Activated gamma-delta T cell (primary cell): ENCODE data around the gene MAST4.

ENCODE experiments used
- DNase-seq: peaks from one replicate; lab custom pipeline; 2025; lab: John Stamatoyannopoulos, UW

The MAST4 gene

DNA sequence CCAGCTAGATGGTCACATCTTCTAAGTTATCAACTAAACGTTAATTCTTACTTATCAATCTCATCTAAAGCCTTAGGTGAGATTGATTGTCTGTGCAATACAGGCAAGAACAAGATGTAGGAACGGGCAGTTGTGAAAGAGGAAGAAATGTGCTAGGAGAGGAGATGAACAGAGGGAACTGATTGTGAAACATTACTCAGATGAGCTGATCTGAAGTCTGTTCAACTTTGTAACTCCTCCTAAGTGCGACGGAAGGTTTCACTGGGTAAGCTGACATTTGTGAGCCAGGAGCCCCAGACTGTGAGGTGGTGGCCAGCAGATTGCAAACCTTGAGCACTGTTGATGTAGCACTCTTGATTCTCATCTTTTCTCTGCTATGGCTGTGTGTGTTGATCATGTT is 396.4 kb downstream of the MAST4 start:
- no peak for DNase-seq

DNA sequence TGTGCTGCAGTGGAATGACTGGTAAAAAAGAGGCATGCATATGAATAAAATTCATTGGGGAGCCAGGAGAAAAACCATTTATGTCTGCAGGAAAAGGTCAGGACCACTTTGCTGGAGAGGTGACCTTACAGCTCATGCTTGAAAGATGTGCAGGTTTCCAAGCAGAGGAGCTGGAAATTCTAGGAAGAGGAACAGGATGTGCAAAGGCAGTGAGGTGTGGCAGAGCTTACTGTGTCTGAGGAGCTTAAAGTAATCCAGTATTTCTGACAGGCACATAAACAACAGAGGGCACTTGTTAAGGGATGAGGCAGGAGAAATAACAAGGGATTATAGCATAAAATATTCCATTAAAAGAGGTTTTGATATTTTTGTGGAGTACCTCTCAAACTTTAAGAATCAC is 397.3 kb downstream of the MAST4 start:
- DNase-seq: no peak

DNA sequence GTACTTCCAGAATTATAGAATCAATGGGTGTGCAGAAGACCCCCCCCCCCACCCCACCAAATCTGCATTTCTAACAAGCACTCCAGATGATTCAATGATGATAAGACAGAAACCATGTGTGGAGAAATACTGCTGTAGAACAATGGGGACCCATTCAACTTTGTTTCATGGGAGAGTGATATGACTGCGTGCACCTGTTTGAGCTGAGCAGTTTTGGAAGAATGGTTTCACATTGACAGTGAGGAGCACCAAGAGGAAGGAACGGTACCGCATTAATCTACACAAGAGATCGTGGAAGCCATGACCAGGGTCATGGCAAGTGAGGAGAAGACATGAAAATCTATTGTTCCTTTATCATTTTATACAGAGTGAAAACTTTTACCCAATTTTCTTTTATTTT is 397.7 kb downstream of the MAST4 start:
- DNase-seq: no peak

DNA sequence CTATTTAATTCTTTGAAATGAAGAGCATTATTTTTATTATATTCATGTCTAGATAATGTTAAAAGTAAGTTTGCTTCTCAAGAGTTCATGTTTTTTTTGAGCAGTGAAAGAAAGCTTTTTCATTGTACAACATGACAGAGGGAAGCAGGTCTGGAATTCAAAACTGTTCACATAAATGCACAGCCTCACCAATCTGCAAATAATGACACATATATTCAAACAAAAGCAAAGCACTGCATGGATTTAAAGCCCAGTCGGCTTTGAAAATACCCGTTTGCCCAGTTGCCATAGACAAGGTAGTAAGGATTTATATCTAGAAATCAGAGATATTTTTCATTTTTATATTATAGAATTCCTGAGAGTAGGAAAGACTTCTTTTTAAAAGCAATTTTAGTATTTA is 398.6 kb downstream of the MAST4 start:
- no peak for DNase-seq

DNA sequence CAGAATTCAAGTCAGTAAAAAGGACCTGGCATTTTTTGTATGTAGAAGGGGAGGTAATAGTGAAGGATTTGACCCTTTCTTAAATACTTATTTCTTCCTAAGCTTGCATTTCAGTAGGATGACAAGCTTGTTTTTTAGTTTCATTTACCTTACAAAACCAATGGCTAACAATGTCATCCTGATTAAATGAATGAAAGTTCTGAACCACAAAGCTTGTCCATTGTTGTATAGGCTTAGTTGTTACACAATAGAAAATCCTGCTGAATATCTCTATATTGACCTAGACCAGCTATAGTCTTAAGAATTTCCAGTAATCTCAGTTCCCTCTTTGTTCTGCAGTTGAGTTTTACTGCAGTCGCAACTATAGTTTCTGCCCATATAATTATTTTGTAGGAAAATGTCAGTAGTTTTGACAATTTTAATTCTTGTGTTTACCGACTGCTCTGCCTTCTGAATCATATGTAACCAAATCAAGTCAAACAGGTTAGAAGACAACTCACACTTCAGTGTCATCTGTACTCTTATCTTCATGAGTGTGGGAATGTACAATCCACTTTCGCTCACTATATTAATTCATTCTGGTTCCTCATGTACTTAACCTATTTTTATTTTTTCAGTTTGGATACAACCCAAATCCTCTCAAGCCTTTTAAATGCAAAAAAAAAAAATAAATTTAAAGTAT is 404.7 kb downstream of the MAST4 start:
- DNase-seq: no peak

DNA sequence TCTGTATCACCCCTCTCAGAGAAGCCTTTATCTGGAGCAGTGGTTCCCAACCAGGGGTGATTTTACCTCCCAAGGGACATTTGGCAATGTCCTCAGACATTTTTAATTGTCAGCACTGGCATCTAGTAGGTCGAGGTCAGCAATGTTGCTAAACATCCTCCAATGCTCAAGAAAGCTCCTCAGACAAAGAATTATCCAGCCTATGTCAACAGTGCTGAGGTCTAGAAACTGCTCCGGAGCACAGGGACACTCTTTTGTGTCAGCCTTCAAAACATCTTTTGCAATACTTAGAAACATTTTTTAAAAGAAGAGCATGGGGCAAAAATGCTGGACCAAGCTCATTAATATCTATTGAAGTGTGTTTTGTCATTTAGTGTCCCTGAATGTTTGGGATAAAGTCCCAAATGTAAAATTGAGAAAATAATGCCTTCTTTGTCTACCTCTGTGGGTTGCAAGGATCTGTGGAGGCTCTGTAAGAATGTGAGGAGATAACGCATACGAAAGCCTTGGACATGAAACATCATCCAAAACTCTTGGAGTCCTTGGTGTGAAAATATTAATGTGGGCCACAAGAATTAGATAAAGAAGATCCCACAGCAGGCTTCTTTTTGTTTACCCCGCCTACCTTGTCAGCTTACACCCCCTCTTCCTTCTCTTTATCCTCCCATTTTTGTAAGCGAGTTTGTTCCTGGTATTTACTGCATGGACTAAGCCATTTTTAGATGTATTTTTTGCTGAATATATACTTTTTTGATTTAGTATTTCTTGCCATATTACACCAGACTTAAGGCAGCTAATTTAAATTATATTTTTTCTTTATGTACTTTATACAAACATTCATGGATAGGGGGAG is 406.9 kb downstream of the MAST4 start:
- DNase-seq: no peak

DNA sequence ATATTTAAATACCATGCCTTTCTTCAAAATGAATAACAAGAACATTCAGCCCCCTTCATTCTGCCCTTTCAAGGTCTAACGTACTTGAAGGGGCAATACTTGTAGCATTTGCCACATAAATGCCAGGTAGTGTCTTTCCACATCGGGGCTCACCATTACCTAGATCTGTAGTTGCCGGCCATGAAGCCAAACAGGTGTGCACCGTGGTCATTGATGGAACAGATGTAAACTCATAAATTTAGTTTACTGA is 407.4 kb downstream of the MAST4 start:
- DNase-seq: no peak

DNA sequence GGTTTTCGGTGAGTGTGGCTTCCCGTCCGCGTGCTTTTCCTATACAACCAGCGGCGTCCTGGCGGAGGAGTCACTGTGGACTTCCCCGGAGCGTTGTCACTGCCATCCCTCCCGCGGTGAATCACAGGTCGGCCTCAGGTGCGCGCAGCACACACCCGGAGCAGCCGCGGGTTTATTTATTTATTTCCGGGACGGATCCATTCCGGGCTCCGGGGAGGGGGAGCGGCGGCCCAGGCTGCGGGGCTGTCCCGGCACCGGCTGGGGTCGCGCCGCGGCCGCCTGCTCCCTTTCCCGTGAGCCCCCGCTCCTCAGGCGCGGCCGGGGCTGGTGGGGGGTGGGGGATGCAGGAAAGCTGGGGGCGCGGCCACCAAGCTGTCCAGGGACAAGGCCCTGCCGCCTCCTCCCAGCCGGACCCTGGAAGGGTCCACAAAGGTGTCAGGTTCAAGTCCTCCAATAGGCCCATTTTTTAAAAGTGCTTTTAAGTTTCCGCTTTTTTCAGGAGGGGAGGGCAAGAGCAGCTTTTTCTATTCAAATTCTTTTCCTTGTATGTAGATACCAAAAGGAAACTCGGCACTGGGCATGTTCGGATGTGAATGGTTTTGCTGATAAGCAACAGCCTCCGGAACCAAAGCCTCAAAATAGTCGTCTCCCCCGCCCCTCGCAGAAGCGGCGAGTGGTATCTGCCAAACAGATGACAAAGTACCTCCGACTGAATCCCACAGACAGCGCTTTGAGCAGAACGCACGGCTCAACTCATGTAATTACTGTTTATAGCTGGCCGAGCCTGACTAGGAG is 407.9 kb downstream of the MAST4 start:
- DNase-seq: peak; percentile 60

DNA sequence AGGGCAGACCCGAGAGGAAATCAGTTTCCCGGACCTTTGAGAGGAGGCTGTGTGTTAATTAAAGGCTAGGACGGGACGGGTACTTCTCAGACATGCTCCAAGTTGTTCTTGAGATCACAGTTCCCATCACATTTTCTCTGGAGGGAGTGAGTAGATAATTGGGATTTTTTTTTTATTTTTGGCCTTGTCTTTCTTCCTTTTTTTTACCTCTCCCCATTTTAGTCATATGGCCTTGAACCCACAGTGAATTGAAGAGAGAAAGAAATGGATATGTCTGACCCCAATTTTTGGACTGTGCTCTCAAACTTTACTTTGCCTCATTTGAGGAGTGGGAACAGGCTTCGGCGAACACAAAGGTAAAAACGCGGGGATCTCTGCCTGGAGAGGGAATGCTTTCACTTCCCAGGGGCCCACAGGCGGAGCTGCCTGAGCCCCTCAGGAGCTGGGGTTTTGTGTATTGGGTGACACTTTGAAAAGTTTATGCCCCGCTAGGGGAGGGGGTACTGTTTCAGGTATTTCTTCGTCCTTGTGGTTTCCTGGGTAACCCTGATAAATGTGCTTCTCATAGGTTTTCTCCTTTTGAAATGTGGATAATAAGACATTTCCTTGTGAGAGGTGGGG is 408.6 kb downstream of the MAST4 start:
- no peak for DNase-seq

DNA sequence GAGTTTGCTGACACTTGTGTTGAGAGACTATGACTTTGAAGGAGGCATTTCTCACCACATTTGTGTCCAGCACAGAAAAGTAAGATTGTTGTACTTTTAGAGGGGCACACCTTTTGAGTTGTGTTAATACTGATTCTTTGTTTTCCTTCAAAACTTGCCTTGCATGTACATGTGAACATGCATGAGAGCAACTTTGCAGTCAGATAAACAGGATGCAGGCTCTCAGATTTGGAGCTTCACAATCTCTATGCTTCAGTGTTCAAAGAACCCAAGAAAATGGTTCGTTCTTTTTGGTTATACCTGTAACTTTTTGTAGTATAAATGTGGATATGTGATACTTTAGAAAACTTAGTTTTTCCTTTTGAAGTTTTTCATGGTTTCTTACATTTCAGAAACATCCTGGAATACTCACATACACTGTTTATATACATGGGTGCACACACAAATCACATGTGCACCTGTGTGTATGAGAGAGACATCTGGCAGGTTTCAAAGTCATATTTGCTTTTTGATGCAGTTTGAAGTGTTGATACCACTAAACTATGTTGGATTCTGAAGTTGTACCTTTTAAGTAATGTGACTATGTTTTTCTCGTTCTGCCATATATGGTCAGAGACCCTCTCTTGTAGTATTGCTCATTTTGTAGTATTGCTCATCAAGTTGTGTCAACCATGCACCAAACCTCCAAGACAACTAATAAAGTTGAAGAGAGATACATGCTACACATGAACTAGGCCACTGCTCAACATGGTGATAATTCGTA is 409.7 kb downstream of the MAST4 start:
- DNase-seq: no peak

DNA sequence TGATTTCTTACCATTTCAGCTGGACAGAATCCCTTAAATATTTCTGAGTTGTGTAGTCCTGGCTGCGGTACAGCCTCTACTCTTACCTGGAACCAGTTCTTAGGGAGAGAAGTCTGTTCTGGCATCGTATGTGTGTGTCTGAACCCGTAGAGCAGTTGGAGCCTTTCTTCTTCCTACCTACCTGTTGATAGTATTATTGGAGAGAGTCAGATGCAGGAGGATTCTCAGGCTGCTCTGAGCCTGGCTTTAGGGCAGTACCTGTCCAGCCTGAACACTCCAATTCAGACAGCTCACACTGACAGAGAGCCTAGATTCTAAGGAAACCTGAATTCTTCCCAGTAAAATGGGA is 410.3 kb downstream of the MAST4 start:
- DNase-seq: no peak

DNA sequence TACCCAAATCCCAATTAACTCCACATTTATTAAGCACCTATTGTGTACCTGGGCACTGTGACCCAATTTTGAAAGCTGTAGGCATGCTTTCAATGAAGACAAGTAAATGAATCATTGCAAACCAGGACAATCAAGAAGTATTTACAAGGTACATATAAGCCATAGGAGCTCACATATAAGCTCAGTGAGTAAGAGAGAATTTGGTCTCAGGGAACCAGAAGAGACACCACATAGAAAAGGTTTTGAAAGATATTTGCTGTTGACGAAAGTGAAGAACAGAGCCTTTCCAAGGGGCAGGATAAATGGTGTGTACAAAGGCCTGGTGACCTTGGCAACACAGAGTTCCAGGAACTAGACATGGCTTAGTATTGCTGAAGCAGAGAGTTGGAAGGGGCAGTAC is 412.8 kb downstream of the MAST4 start:
- DNase-seq: no peak

DNA sequence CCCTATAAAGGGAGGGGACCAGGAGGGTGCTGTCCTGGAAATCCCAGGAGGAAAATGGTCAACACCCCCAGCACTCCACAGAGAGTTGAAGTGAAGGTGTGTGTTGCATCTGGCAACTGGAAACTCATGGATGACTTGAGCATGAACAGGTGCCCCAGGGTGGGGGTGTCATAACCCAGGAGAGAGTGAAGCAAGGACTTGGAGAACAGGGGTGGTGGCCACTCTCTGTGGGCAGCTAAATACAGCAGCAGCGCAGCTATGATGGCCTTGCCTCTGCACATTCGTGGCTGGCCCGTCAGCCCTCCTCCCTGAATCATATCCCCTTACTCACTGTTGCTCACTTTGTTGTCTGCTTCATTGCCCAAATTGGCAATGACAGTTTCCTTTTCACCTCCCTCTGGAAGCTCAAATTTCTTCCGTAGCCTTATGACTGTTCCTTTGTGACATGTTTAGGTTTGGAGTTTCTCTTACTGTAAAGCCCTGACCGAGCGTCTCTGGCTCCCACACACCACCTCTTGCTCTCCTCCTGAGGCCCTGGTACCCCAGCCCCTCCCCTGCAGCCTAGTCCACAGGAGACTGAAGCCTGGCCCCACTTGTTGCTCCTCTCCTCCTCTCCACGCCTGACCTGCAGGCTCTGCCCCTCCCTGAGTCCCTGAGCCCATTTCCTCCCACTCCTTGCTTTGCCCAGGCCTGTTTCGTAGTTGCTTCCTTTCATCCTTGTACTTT is 414.7 kb downstream of the MAST4 start:
- no peak for DNase-seq

DNA sequence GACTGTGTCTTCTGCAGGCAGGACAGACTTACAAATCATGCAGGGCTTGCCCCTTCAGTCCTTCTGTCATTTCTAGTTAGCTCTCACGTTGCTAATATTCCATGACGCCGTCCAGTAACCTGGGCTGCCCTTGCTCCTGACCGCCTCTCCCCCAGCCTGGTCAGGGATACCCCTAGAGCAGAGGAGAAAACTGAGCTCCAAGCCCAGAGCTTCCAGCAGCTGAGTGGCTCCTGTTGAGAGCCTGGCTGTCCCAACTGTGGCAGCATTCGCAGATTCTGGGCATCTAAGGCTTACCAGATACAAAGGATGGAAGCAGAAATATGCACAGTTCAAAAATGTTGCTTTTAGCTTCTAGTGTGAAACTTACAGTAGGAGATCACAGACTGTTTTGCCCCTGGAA is 415.2 kb downstream of the MAST4 start:
- no peak for DNase-seq

DNA sequence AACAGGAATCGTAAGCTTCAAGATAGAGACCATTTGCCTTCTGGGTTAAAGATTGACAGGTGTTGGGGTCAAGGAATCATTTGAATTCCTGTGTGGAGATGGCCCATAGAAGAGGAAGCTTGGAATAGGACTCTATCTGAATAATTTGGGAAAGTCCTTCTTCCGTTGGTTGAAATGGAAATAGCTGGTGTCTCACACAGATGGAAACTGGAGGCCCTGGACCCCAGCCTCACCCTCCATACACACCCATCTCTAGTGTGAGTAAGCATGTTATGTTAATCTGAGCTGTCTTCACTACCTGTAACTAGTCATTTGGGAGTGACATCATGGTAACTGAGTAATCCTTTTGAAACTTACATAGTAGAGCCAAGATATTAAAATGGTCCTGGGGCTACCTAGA is 416.0 kb downstream of the MAST4 start:
- no peak for DNase-seq

DNA sequence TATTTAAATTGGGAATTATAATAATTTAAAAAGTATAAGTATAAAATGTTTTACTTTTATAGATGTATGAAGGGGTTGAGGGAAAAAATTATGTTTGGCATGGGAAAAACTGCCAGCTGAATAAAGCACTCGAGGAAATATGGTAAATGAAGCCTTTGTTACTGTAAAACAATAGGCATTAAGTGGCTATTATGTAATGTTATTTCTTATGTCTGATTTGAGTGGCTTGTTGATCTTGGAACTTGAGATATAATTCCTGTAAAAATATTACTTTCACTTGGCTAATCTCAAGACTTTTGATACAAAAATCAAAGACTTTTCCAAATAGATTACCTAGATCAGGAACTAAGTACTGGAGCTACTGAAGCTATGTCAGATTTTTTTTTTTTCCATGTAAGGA is 417.5 kb downstream of the MAST4 start:
- no peak for DNase-seq

DNA sequence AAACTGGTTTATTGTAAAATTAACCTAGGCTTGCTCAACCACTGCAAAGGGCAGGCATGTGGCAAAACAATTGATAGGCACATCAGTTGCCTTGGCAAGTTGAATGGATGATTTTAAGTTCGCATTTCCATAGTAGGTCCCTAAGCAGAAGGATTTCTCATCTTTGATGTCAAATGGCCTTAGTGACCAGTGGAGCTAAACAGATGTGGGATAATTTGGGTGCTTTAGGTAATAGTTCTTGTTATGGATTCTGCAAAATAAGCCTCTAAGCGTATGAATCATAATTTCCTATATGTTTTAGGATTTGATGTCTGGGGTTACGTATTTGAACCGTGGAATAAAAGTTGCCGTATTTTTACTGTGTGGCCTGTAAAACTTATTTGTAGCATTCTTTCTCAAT is 418.0 kb downstream of the MAST4 start:
- no peak for DNase-seq

DNA sequence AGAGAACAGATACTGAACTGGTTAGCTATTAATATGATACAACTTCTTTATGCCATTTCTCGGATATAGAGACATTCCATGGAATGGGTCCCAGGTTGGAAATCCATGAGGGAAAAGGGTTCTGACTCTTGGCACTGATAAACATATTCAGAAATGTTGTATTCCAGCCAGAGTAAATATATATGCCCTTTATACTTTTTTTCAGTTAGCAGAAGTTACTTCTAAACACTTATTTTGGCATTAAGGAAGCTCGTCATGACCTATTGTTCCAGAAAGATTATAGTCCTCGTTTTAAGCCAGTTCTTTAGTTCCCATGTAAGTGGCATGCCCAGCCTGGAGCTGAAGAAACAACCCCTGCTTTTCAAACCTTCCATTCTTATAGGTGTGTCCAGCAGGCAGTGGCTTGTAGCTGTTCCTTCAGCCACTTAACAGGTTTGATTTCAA is 418.8 kb downstream of the MAST4 start:
- DNase-seq: no peak

DNA sequence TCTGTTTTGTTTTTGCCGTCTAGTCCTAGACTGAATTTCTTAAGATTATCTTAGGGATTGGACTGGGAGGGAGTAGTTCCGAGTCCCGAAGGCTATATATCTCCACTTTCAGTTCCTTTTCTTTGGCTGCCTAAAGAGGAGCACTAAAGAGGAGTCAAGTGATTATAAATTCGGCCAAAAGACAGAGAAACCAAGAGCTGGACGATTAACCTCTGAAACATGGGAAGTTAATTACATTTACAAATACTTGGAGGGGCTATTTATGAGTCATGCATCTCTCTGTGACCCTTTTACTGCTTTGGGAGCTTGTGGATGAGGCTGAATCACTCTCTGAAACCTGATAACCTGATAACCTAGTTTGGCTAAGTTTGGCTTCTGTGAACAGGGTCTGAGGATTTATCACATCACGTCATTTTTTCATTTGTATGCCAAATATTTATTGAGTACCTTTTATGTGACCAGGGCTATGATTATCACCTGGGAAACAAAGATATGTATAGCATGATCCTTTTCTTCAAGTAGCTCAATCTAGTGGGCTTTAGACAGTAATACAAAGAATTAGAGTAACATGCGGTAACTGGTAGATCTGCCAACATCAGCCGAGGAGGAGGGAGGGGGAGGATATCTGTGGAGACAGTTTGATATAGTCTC is 419.5 kb downstream of the MAST4 start:
- DNase-seq: no peak

DNA sequence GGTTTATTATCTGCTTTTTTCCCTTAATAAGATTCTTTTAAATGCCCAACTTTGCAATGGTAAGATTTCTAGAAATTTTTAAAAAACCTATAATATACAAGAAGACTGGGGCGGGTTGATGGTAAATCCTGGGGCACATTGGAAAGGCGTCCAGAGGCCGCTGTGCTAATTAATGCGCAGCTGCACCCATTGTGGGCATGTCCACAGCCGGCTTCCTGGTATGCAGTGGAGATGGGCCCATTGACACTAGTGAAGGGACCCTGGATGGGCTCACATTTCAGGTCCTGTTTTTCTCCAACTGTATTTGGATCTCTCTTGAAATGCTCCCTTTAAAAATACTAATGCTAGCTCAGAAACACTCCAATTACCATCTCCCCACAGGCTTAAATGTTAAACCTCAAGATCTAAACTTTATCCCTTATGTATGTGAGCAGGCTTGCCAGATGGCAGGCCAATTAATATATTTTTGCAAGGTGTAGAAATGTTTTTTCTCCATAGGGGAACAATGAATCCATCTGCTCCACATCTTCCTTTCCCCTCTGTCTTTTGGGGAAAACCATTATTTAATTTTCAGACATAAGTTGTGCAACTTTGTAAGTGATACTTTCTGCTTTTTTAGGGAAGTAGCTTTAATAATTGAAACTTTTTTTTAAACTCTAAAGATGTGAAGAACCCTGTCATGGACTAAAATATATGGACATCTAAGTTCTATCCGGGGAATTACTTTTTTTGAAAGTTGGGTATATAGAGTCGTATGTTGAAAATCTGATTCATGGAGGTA is 423.1 kb downstream of the MAST4 start:
- no peak for DNase-seq
